Endothelial cell (in vitro differentiated cells): ENCODE measurements around the gene TEX30. TPM values are rescaled to one million over a fixed set of nuclear protein-coding genes. Genes with fewer than 3 reads are reported as not detected.
A peak's percentile ranks its signal among the peaks of the same experiment; 100 is the strongest.
"Not testable (repeated sequence)": the region's sequence is repeated elsewhere in the genome, so short reads cannot be mapped to it uniquely, and the experiment has no call there.

Experiments used
- DNase-seq: peaks from one replicate; pipeline ENCODE4 v3.0.0; 2021; ENCODE audit warnings: low spot score
- H3K27ac Mint-ChIP-seq: one replicate; pipeline ENCODE4 v1.8.0; 2021; ENCODE audit warnings: mixed read lengths, inconsistent platforms; ENCODE audit not compliant: unreplicated experiment
- H3K27me3 Mint-ChIP-seq: one replicate; pipeline ENCODE4 v1.8.0; 2021; ENCODE audit warnings: mild to moderate bottlenecking, moderate library complexity, mixed read lengths, inconsistent platforms; ENCODE audit not compliant: unreplicated experiment
- H3K36me3 Mint-ChIP-seq: one replicate; pipeline ENCODE4 v1.8.0; 2021; ENCODE audit warnings: mild to moderate bottlenecking, low read depth, mixed read lengths, inconsistent platforms; ENCODE audit not compliant: unreplicated experiment
- H3K4me1 Mint-ChIP-seq: one replicate; pipeline ENCODE4 v1.8.0; 2021; ENCODE audit warnings: mild to moderate bottlenecking, mixed read lengths, inconsistent platforms; ENCODE audit not compliant: unreplicated experiment
- H3K4me3 Mint-ChIP-seq: one replicate; pipeline ENCODE4 v1.8.0; 2021; ENCODE audit warnings: mild to moderate bottlenecking, mixed read lengths, inconsistent platforms; ENCODE audit not compliant: unreplicated experiment
- H3K9me3 Mint-ChIP-seq: one replicate; pipeline ENCODE4 v1.8.0; 2021; ENCODE audit warnings: mixed read lengths, inconsistent platforms; ENCODE audit not compliant: unreplicated experiment
- total RNA-seq: library from RNA; stranded (reverse); fragmentation: NEBNext Ultra II Directional; extraction: Animal tissue kit (Norgen Biotek cat#: 25700); gene quantifications from one replicate; pipeline ENCODE4 v1.2.1, GENCODE V29; 2021; ENCODE audit not compliant: unreplicated experiment
- TF ChIP-seq, protein P1 (sequence below): fragments of 200-600 bp; sonication (generic); IDR thresholded peaks from one replicate; pipeline ENCODE4 v1.5.0; 2021; ENCODE audit warnings: antibody characterized with exemption; ENCODE audit not compliant: unreplicated experiment

The TEX30 gene
- total RNA-seq, 1 donor from 2014 or later, result 10.5 TPM

GRCh38 chr13:102792396-102792795 is 18.8 kb upstream of the TEX30 start:
- Mint-ChIP-seq H3K9me3 (no peaks in the 10 kb centered on the region), H3K4me3 (no peak overlapping the region), H3K27ac (no peak overlapping the region), H3K36me3 (peaks cover 13% of the 10 kb centered on the region), H3K4me1 (no peaks in the 10 kb centered on the region), H3K27me3 (no peaks in the 10 kb centered on the region)
- no peak for DNase-seq
- TF ChIP-seq, protein P1, sequence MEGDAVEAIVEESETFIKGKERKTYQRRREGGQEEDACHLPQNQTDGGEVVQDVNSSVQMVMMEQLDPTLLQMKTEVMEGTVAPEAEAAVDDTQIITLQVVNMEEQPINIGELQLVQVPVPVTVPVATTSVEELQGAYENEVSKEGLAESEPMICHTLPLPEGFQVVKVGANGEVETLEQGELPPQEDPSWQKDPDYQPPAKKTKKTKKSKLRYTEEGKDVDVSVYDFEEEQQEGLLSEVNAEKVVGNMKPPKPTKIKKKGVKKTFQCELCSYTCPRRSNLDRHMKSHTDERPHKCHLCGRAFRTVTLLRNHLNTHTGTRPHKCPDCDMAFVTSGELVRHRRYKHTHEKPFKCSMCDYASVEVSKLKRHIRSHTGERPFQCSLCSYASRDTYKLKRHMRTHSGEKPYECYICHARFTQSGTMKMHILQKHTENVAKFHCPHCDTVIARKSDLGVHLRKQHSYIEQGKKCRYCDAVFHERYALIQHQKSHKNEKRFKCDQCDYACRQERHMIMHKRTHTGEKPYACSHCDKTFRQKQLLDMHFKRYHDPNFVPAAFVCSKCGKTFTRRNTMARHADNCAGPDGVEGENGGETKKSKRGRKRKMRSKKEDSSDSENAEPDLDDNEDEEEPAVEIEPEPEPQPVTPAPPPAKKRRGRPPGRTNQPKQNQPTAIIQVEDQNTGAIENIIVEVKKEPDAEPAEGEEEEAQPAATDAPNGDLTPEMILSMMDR, result no peak

- Mint-ChIP-seq H3K4me1 (no peaks in the 10 kb centered on the region), H3K9me3 (no peaks in the 10 kb centered on the region), H3K4me3 (no peak overlapping the region), H3K36me3 (peaks cover 15% of the 10 kb centered on the region), H3K27me3 (no peaks in the 10 kb centered on the region), H3K27ac (no peak overlapping the region)
- TF ChIP-seq, protein P1, result no peak
- DNase-seq, result no peak
Measured at GRCh38 chr13:102788683-102789082, 15.1 kb upstream of the TEX30 start.

DNA sequence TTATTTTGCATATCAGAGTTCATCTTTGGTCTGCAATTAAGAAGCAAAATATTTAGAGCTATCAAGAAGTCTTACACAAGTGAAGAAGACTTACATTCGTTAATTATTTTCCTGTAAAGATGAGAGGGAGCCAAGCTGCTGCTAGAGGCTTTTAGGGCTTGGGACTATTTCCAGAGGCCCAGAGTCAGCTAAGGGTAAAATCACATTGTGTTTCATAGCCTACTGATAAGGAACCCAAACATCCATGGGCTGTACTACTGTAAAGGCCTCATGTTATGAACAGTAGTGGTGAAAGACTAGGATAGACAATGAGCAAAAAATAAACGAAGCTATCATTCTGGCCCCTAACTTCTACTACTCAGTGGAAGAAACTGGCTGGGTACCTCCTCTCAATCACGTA is 10.9 kb upstream of the TEX30 start:
- no peak overlapping the region for H3K27ac Mint-ChIP-seq
- H3K36me3 Mint-ChIP-seq, result peaks cover 35% of the 10 kb centered on the region
- TF ChIP-seq, protein P1, result no peak
- H3K4me3 Mint-ChIP-seq, result no peak overlapping the region
- no peaks in the 10 kb centered on the region for H3K9me3 Mint-ChIP-seq
- DNase-seq, result no peak
- H3K4me1 Mint-ChIP-seq, result peaks cover 8% of the 10 kb centered on the region
- H3K27me3 Mint-ChIP-seq, result peaks cover 3% of the 10 kb centered on the region

DNA sequence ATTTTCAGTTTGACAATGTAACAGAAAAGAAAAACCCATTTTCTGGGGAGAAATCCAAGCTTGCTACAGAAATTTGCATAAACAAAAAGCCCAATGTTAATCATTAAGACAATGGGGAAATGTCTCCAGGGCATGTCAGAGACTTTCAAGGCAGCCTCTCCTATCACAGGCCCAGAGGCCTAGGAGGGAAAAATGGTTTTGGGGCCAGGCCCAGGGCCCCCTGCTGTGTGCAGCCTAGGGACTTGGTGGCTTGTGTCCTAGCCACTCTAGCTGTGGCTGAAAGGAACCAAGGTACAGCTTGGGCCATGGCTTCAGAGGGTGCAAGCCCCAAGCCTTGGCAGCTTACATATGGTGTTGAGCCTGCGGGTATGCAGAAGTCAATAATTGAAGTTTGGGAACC is 8.0 kb upstream of the TEX30 start:
- Mint-ChIP-seq H3K36me3 (peaks cover 34% of the 10 kb centered on the region), H3K27ac (no peak overlapping the region), H3K4me3 (no peak overlapping the region), H3K9me3 (no peaks in the 10 kb centered on the region), H3K27me3 (peaks cover 3% of the 10 kb centered on the region), H3K4me1 (peaks cover 11% of the 10 kb centered on the region)
- TF ChIP-seq, protein P1, result no peak
- DNase-seq, result no peak

DNA sequence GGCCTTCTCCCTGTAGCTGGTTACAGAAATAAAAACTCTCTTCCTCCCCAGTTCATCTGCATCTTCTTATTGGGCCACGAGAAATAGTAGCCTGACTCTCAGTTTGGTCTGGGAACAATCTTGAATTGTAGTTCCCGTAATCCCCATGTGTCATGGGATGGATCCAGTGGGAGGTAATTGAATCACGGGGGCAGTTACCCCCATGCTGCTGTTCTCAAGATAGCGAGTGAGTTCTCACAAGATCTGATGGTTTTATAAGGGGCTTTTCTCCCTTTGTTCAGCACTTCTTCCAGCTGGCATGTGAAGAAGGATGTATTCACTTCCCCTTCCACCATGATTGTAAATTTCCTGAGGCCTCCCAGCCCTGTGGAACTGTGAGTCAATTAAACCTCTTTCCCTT is 7.1 kb upstream of the TEX30 start:
- H3K9me3 Mint-ChIP-seq, H3K27me3 Mint-ChIP-seq, DNase-seq, H3K4me3 Mint-ChIP-seq: not testable (repeated sequence)
- Mint-ChIP-seq H3K4me1 (peaks cover 11% of the 10 kb centered on the region), H3K27ac (peak overlapping the region; percentile 86), H3K36me3 (peaks cover 34% of the 10 kb centered on the region)
